Measurements from ENCODE around the gene FN3K. TPM values are rescaled to one million over a fixed set of nuclear protein-coding genes. Genes with fewer than 3 reads are reported as not detected.

FN3K gene
- polyA plus RNA-seq, 3 donors, result 0.15 TPM; not detected in 2

DNA sequence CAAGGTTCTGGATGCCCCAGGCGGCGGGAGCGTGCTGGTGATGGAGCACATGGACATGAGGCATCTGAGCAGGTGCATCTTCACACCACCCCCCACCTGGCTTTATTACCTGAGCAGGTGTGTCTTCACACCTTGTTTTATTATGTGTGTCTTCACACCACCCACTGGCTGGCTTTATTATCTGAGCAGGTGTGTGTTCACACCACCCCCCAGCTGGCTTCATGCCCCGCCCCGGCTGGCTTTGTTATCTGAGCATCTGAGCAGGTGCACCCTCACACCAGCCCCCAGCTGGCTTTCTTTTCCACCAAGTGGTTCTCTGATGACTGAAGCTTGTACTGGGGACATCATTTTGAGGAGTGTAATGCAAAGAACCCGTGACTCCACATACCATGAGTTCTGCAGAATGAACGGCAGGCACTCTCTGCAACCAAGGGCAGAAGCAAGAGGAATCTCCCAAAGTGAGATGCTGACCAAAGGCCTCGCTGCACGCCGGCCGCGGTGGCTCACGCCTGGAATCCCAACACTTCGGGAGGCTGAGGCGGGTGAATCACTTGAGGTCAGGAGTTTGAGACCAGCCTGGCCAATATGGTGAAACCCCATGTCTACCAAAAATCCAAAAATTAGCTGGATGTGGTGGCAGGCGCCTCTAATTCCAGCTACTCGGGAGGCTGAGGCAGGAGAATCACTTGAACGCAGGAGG is 16.3 kb upstream of the FN3K start:
- Histone ChIP-seq H3K9me3 (replicated peaks in 1 of 2; ENCODE audit: control insufficient read depth in 1 of 2, insufficient read depth in 1 of 2, low read length in 2 of 2) (no peaks in the 10 kb centered on the region), H3K4me3 (replicated peaks in 1 of 3; ENCODE audit: low read depth in 2 of 3, low read length in 3 of 3) (no peak overlapping the region), H2AFZ (ENCODE audit: insufficient read depth, low read depth, low read length, poor library complexity, severe bottlenecking) (no peak overlapping the region), H3K36me3 (replicated peaks in 1 of 2; ENCODE audit: control insufficient read depth in 1 of 2, insufficient read depth in 2 of 2, low read length in 2 of 2) (peaks cover 33 to 37% of the 10 kb centered on the region in 2 donors), H3K4me1 (ENCODE audit: control insufficient read depth in 1 of 2, insufficient read depth in 2 of 2, low read length in 2 of 2) (peaks cover 17 to 20% of the 10 kb centered on the region in 2 donors), H3K27ac (ENCODE audit: low read depth in 1 of 2, low read length in 2 of 2) (no peak overlapping the region), H4K20me1 (ENCODE audit: insufficient read depth, low read length) (no peaks in the 10 kb centered on the region), H3K9ac (ENCODE audit: insufficient read depth, low read length, poor library complexity, severe bottlenecking) (no peak overlapping the region), H3K79me2 (ENCODE audit: insufficient read depth, low read length) (peaks cover 13% of the 10 kb centered on the region), H3K4me2 (replicated peaks; ENCODE audit: extremely low read depth, low read length, poor library complexity, severe bottlenecking) (no peak overlapping the region), H3K27me3 (ENCODE audit: control insufficient read depth in 2 of 2, insufficient read depth in 2 of 2, low read length in 2 of 2) (no peaks in the 10 kb centered on the region)
- DNase-seq, result no peak
- peaks cover 0 to 2% (median 0%) of the 10 kb centered on the region in 7 donors for H3K9me3 Mint-ChIP-seq
- H3K4me1 Mint-ChIP-seq, result peaks cover 20% of the 10 kb centered on the region
- 100% methylated on average over 16 of the region's 18 CpGs for WGBS (ENCODE audit: insufficient coverage)
- H3K27ac Mint-ChIP-seq, result no peak overlapping the region
- intact Hi-C loops (cut with micrococcal nuclease), result loop anchor here (5.0 kb wide), 2 partner anchors 33 to 72 kb away; partner anchors contain the start of genes TBCD (in 1 of the 2) and WDR45B (in 1 of the 2)
- H3K36me3 Mint-ChIP-seq, result peaks cover 39 to 46% of the 10 kb centered on the region in 2 donors
- H3K4me3 Mint-ChIP-seq, result no peak overlapping the region
- TF ChIP-seq, protein P1, sequence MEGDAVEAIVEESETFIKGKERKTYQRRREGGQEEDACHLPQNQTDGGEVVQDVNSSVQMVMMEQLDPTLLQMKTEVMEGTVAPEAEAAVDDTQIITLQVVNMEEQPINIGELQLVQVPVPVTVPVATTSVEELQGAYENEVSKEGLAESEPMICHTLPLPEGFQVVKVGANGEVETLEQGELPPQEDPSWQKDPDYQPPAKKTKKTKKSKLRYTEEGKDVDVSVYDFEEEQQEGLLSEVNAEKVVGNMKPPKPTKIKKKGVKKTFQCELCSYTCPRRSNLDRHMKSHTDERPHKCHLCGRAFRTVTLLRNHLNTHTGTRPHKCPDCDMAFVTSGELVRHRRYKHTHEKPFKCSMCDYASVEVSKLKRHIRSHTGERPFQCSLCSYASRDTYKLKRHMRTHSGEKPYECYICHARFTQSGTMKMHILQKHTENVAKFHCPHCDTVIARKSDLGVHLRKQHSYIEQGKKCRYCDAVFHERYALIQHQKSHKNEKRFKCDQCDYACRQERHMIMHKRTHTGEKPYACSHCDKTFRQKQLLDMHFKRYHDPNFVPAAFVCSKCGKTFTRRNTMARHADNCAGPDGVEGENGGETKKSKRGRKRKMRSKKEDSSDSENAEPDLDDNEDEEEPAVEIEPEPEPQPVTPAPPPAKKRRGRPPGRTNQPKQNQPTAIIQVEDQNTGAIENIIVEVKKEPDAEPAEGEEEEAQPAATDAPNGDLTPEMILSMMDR (IDR thresholded peaks at IDR 0.05), result no peak
- H3K27me3 Mint-ChIP-seq (ENCODE audit: low read depth in 3 of 3), result peaks cover 2 to 10% (median 4%) of the 10 kb centered on the region in 3 donors

DNA sequence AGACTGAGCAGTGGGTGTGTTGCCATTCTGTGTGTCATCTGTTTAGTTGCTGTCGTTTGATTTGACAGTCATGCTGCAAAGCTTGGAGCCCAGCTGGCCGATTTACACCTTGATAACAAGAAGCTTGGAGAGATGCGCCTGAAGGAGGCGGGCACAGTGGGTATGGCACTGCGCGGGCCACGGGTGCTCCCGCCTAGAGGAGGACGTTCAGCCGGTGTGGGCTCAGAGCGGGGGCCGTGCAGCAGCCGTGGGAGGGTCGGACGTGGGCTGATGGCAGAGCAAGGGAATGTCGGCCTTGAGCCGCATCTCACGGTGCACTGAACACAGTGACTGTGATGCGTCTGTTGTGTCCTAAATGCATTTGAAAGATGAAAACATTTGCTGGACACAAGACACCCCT is 15.2 kb upstream of the FN3K start:
- Histone ChIP-seq H3K4me2 (replicated peaks; ENCODE audit: extremely low read depth, low read length, poor library complexity, severe bottlenecking) (no peak overlapping the region), H3K4me1 (ENCODE audit: control insufficient read depth in 1 of 2, insufficient read depth in 2 of 2, low read length in 2 of 2) (peaks cover 17 to 20% of the 10 kb centered on the region in 2 donors), H3K4me3 (replicated peaks in 1 of 3; ENCODE audit: low read depth in 2 of 3, low read length in 3 of 3) (no peak overlapping the region), H3K27me3 (ENCODE audit: control insufficient read depth in 2 of 2, insufficient read depth in 2 of 2, low read length in 2 of 2) (no peaks in the 10 kb centered on the region), H4K20me1 (ENCODE audit: insufficient read depth, low read length) (no peaks in the 10 kb centered on the region), H3K9me3 (replicated peaks in 1 of 2; ENCODE audit: control insufficient read depth in 1 of 2, insufficient read depth in 1 of 2, low read length in 2 of 2) (no peaks in the 10 kb centered on the region), H3K27ac (ENCODE audit: low read depth in 1 of 2, low read length in 2 of 2) (no peak overlapping the region), H2AFZ (ENCODE audit: insufficient read depth, low read depth, low read length, poor library complexity, severe bottlenecking) (no peak overlapping the region), H3K79me2 (ENCODE audit: insufficient read depth, low read length) (peaks cover 13% of the 10 kb centered on the region), H3K9ac (ENCODE audit: insufficient read depth, low read length, poor library complexity, severe bottlenecking) (no peak overlapping the region), H3K36me3 (replicated peaks in 1 of 2; ENCODE audit: control insufficient read depth in 1 of 2, insufficient read depth in 2 of 2, low read length in 2 of 2) (peaks cover 35 to 37% of the 10 kb centered on the region in 2 donors)
- Mint-ChIP-seq H3K27ac (peak overlapping the region in 1 of 7 donors; percentile 4), H3K9me3 (no peaks in the 10 kb centered on the region), H3K4me3 (no peak overlapping the region), H3K27me3 (ENCODE audit: low read depth in 3 of 3) (peaks cover 0 to 8% (median 4%) of the 10 kb centered on the region in 3 donors), H3K4me1 (peaks cover 20% of the 10 kb centered on the region), H3K36me3 (peaks cover 40 to 52% of the 10 kb centered on the region in 2 donors)
- intact Hi-C loops (cut with micrococcal nuclease), result no loop called here
- TF ChIP-seq, protein P1 (IDR thresholded peaks at IDR 0.05), result no peak
- 93% methylated on average over 16 of the region's 19 CpGs for WGBS (ENCODE audit: insufficient coverage)
- no peak for DNase-seq
